GM12865 (cell line): Measurements from ENCODE around the gene ZRANB1.

Experiments used
- DNase-seq: peaks from one replicate; pipeline ENCODE4 v3.0.0; 2010; ENCODE audit warnings: low read depth
- H3K4me3 ChIP-seq: 2 replicates; pipeline ENCODE4 v1.5.1; 2011; ENCODE audit warnings: mild to moderate bottlenecking, low read depth, low read length, control low read depth
- TF ChIP-seq, protein P1 (sequence below): IDR thresholded peaks from 2 replicates; pipeline ENCODE4 v1.5.1; 2011; ENCODE audit warnings: low read length, control low read depth, low read depth, inconsistent platforms; ENCODE audit not compliant: insufficient read depth; ENCODE audit errors: missing control alignments

Gene ZRANB1

GRCh38 chr10:125035588-125036295, 93.8 kb downstream of the ZRANB1 start:
- DNase-seq = no peak
- TF ChIP-seq, protein P1, sequence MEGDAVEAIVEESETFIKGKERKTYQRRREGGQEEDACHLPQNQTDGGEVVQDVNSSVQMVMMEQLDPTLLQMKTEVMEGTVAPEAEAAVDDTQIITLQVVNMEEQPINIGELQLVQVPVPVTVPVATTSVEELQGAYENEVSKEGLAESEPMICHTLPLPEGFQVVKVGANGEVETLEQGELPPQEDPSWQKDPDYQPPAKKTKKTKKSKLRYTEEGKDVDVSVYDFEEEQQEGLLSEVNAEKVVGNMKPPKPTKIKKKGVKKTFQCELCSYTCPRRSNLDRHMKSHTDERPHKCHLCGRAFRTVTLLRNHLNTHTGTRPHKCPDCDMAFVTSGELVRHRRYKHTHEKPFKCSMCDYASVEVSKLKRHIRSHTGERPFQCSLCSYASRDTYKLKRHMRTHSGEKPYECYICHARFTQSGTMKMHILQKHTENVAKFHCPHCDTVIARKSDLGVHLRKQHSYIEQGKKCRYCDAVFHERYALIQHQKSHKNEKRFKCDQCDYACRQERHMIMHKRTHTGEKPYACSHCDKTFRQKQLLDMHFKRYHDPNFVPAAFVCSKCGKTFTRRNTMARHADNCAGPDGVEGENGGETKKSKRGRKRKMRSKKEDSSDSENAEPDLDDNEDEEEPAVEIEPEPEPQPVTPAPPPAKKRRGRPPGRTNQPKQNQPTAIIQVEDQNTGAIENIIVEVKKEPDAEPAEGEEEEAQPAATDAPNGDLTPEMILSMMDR = no peak
- no peak overlapping the region for H3K4me3 ChIP-seq

GRCh38 chr10:125037145-125037877, 95.4 kb downstream of the ZRANB1 start:
- H3K4me3 ChIP-seq = no peak overlapping the region
- TF ChIP-seq, protein P1 = no peak
- no peak for DNase-seq
